HEK293 (cell line): ENCODE data around the gene PLPPR1.

Experiments
- PBX3 ChIP-seq: sonication (generic); formaldehyde crosslinking; IDR thresholded peaks from 2 replicates; pipeline ENCODE4 v1.8.1; 2022; ENCODE audit warnings: mild to moderate bottlenecking, moderate library complexity, missing genetic modification reagents
- ZBTB7A ChIP-seq: fragments of 450-650 bp; formaldehyde crosslinking; IDR thresholded peaks from 2 replicates; pipeline ENCODE4 v1.5.1; 2016; ENCODE audit warnings: low read depth, missing biosample characterization, missing genetic modification characterization
- ZNF513 ChIP-seq: fragments of 450-650 bp; IDR thresholded peaks from 2 replicates; pipeline ENCODE4 v1.5.1; 2018; ENCODE audit warnings: missing biosample characterization, missing genetic modification characterization
- TF ChIP-seq, protein P1 (sequence below): fragments of 450-650 bp; formaldehyde crosslinking; IDR thresholded peaks from 2 replicates; pipeline ENCODE4 v1.5.1; 2016; ENCODE audit warnings: missing biosample characterization, missing genetic modification characterization
- TF ChIP-seq, protein P2 (sequence below): IDR thresholded peaks from 2 replicates; pipeline ENCODE4 v1.6.1; 2011; ENCODE audit warnings: mild to moderate bottlenecking, low read depth, low read length, borderline replicate concordance
- TF ChIP-seq, protein P3 (sequence below): fragments of 450-650 bp; formaldehyde crosslinking; IDR thresholded peaks from 2 replicates; pipeline ENCODE4 v1.5.1; 2016; ENCODE audit warnings: missing biosample characterization, missing genetic modification characterization

DNA sequence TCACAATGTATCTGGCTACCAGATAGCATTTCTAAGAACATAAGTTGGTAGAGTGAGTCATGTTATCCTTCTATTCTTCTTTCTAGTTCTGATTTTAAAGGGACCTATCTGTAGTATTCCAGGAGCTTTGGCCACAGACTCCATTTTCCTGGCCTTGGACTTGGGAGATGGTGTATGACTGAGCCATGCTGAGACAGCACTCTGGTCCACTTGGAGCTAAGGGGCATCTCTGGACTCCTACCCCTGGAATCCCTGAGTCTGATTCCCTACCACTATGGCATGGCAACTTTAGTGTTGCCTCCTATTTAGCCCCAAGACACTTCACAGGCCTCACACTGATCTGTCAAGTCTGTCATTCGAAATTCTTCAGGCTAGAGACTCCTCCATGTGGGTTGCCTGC is 297.5 kb downstream of the PLPPR1 start:
- TF ChIP-seq, protein P1, sequence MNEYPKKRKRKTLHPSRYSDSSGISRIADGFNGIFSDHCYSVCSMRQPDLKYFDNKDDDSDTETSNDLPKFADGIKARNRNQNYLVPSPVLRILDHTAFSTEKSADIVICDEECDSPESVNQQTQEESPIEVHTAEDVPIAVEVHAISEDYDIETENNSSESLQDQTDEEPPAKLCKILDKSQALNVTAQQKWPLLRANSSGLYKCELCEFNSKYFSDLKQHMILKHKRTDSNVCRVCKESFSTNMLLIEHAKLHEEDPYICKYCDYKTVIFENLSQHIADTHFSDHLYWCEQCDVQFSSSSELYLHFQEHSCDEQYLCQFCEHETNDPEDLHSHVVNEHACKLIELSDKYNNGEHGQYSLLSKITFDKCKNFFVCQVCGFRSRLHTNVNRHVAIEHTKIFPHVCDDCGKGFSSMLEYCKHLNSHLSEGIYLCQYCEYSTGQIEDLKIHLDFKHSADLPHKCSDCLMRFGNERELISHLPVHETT (tag by site-specific recombination), result no peak
- TF ChIP-seq, protein P2, sequence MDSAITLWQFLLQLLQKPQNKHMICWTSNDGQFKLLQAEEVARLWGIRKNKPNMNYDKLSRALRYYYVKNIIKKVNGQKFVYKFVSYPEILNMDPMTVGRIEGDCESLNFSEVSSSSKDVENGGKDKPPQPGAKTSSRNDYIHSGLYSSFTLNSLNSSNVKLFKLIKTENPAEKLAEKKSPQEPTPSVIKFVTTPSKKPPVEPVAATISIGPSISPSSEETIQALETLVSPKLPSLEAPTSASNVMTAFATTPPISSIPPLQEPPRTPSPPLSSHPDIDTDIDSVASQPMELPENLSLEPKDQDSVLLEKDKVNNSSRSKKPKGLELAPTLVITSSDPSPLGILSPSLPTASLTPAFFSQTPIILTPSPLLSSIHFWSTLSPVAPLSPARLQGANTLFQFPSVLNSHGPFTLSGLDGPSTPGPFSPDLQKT, result no peak
- TF ChIP-seq ZNF513 (tag by site-specific recombination), result no peak
- TF ChIP-seq, protein P3, sequence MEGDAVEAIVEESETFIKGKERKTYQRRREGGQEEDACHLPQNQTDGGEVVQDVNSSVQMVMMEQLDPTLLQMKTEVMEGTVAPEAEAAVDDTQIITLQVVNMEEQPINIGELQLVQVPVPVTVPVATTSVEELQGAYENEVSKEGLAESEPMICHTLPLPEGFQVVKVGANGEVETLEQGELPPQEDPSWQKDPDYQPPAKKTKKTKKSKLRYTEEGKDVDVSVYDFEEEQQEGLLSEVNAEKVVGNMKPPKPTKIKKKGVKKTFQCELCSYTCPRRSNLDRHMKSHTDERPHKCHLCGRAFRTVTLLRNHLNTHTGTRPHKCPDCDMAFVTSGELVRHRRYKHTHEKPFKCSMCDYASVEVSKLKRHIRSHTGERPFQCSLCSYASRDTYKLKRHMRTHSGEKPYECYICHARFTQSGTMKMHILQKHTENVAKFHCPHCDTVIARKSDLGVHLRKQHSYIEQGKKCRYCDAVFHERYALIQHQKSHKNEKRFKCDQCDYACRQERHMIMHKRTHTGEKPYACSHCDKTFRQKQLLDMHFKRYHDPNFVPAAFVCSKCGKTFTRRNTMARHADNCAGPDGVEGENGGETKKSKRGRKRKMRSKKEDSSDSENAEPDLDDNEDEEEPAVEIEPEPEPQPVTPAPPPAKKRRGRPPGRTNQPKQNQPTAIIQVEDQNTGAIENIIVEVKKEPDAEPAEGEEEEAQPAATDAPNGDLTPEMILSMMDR, result no peak
- TF ChIP-seq PBX3 (CRISPR knock-in tag), result no peak
- TF ChIP-seq ZBTB7A (tag by site-specific recombination), result no peak
